NCI-H460 (cell line): Measurements from ENCODE around the gene FCRLB. TPM values are rescaled to one million over a fixed set of nuclear protein-coding genes. Genes with fewer than 3 reads are reported as not detected.
A peak's percentile ranks its signal among the peaks of the same experiment; 100 is the strongest.
"Not testable (repeated sequence)": the region's sequence is repeated elsewhere in the genome, so short reads cannot be mapped to it uniquely, and the experiment has no call there.

Experiments used
- DNase-seq: peaks from one replicate; pipeline ENCODE4 v3.0.0-alpha.2; 2016; ENCODE audit warnings: low read depth; ENCODE audit errors: extremely low read depth
- total RNA-seq: library from RNA; depleted of rRNA; stranded (reverse); fragments of >200 nt; shearing (Covaris generic); gene quantifications from 2 replicates; pipeline ENCODE4 v1.2.3, GENCODE V29; 2014

Gene FCRLB
- total RNA-seq, 1 experiment from 2014 or later, result 0.97 TPM

GRCh38 chr1:161718559-161719324, 2.6 kb upstream of the FCRLB start:
- DNase-seq, result no peak

- DNase-seq, result no peak
Measured at GRCh38 chr1:161719325-161719611, 2.1 kb upstream of the FCRLB start.

GRCh38 chr1:161720422-161720821, 922 bp upstream of the FCRLB start:
- no peak for DNase-seq

- no peak for DNase-seq
Measured at GRCh38 chr1:161721738-161722343, 497 bp downstream of the FCRLB start.

GRCh38 chr1:161722406-161722805, 1.1 kb downstream of the FCRLB start:
- DNase-seq, result no peak

- DNase-seq, result no peak
Measured at GRCh38 chr1:161723459-161724141, 2.3 kb downstream of the FCRLB start.

- not testable (repeated sequence) for DNase-seq
Measured at GRCh38 chr1:161725258-161725907, 4.0 kb downstream of the FCRLB start.

- DNase-seq, result peak; percentile 28
Measured at GRCh38 chr1:161725908-161726472, 4.6 kb downstream of the FCRLB start.

- peak; percentile 83 for DNase-seq
Measured at GRCh38 chr1:161726473-161727255, 5.3 kb downstream of the FCRLB start.

GRCh38 chr1:161727256-161727924, 6.0 kb downstream of the FCRLB start:
- no peak for DNase-seq

- no peak for DNase-seq
Measured at GRCh38 chr1:161728376-161729226, 7.3 kb downstream of the FCRLB start.

GRCh38 chr1:161730050-161730564, 8.8 kb downstream of the FCRLB start:
- no peak for DNase-seq

GRCh38 chr1:161731241-161731640, 9.9 kb downstream of the FCRLB start:
- DNase-seq, result no peak

- no peak for DNase-seq
Measured at GRCh38 chr1:161731981-161732718, 10.8 kb downstream of the FCRLB start.

GRCh38 chr1:161733526-161733925, 12.2 kb downstream of the FCRLB start:
- no peak for DNase-seq

- no peak for DNase-seq
Measured at GRCh38 chr1:161735837-161736236, 14.5 kb downstream of the FCRLB start.

GRCh38 chr1:161736335-161736969, 15.1 kb downstream of the FCRLB start:
- DNase-seq, result peak; percentile 19
